Gastrocnemius medialis (tissue), 4 donors: ENCODE measurements around the gene PI4K2B.

Source experiments
- CTCF ChIP-seq, 5 experiments: fragments of 450-650 bp in 3 of 5; fragments of 200-600 bp in 2 of 5; sonication (generic) in 2 of 5; IDR thresholded peaks in 4 of 5; conservative IDR thresholded peaks in 1 of 5; 1 replicate in 4 of 5; 2 replicates in 1 of 5; pipeline ENCODE4 v1.5.1; 2016 to 2019; ENCODE audit warnings: antibody characterized with exemption in 5 of 5, mild to moderate bottlenecking in 3 of 5, moderate library complexity in 3 of 5
- POLR2A ChIP-seq, 2 donors: fragments of 450-650 bp; IDR thresholded peaks; one replicate each; pipeline ENCODE4 v1.6.1; 2017; ENCODE audit warnings: antibody characterized with exemption in 2 of 2, mild to moderate bottlenecking in 2 of 2, moderate library complexity in 2 of 2

- TF ChIP-seq CTCF (IDR thresholded peaks at IDR 0.05 in 4 of 5, conservative IDR thresholded peaks at IDR 0.05 in 1 of 5) (no peak), POLR2A (IDR thresholded peaks at IDR 0.05) (no peak)
Measured at GRCh38 chr4:25308761-25309160, 74.9 kb downstream of the PI4K2B start.
